Stimulated activated CD8-positive, alpha-beta memory T cell treated with anti-CD3 and anti-CD28 coated beads, Interleukin-12 subunit alpha, Interleukin-12 subunit beta, amount 100 ng/mL, for 24 hours (primary cell): ENCODE data around the gene APOA1.
A peak's percentile ranks its signal among the peaks of the same experiment; 100 is the strongest.
"Not testable (repeated sequence)": the region's sequence is repeated elsewhere in the genome, so short reads cannot be mapped to it uniquely, and the experiment has no call there.

Source experiments
- DNase-seq: peaks from one replicate; pipeline ENCODE4 v3.0.0-alpha.2; 2020; ENCODE audit errors: extremely low read depth

The APOA1 gene

DNA sequence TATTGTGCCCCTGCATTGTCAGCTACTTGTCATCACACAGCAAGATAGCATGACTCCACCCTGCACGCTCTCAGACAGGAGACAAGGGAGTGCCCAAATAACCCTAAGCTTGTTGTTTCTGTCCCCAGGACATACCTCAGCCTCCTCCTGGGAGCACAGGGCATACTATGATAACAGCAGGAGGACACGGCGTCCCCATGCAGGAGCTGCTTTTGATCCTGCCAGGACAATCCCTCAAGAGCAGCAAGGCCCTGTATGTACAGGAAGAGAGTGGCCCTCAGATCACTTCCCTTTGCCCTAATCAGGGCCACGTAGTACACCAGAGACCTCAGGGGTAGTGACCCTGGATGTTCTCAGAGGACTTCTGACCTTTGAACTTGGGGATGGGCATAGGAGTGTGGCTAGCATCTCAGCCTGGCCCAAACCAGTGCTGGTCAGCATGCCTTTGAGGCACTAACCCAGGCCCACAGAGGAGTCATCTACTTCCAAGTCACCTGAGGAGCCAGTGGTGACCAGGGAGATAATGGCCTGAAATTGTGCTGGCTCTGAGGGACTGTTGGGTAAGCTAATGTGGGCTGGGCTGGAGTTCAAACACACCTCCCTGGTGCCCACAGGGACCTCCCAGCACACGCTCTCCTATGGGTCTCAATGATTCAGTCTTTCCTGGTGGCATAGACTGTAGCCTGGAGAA, 23.5 kb downstream of the APOA1 start:
- no peak for DNase-seq

DNA sequence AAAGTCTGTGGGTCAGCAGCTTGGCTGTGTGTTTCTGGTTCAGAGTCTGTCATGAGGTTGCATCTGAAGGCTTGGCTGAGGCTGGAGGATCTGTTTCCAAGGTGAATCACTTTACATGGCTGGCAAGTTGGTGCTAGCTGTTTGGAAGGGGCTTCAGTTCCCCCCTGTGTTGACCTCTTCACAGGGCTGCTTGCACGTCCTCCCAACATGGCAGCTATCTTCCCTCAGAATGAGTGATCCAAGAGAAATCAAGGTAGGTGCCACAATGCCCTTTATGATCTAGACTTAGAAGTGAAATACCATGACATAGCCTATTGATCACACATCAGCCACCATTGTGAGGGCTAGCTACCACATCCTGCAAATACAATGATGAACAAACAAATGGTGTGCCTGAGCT, 24.3 kb downstream of the APOA1 start:
- no peak for DNase-seq

DNA sequence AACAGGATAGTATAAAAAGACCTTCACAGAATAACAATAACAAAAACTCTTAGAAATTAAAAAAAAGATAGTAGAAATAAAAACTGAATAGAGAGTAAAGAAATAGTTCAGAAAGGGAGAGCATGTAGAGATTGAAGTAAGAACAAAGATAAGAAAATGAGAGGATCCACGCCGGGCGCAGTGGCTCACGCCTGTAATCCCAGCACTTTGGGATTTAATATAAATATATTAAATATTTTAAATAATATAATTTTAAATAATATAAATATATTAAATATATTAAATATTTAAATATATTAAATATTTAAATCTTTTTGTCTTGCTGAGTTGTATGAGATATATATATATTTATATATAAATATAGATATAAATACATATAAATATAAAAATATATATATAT, 25.3 kb downstream of the APOA1 start:
- DNase-seq: no peak

DNA sequence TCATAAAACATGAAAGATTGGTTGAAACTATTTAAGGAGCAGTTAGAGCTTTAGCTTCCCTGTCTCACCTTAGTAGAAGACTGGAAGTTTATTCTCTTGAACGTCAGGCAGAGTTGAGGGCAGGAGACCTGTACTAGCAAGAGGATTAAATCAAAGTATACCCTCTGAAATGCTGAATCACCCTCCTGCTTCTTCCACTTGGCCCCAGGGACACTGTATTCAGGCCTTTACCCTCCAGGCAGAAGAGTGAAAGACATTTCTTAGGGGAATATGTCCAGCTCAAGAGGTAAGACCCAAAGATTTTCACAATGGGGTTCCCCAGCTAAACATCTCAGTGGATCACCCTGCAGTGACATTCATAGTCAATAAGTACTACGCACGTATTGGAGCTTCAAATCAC, 26.2 kb downstream of the APOA1 start:
- no peak for DNase-seq

DNA sequence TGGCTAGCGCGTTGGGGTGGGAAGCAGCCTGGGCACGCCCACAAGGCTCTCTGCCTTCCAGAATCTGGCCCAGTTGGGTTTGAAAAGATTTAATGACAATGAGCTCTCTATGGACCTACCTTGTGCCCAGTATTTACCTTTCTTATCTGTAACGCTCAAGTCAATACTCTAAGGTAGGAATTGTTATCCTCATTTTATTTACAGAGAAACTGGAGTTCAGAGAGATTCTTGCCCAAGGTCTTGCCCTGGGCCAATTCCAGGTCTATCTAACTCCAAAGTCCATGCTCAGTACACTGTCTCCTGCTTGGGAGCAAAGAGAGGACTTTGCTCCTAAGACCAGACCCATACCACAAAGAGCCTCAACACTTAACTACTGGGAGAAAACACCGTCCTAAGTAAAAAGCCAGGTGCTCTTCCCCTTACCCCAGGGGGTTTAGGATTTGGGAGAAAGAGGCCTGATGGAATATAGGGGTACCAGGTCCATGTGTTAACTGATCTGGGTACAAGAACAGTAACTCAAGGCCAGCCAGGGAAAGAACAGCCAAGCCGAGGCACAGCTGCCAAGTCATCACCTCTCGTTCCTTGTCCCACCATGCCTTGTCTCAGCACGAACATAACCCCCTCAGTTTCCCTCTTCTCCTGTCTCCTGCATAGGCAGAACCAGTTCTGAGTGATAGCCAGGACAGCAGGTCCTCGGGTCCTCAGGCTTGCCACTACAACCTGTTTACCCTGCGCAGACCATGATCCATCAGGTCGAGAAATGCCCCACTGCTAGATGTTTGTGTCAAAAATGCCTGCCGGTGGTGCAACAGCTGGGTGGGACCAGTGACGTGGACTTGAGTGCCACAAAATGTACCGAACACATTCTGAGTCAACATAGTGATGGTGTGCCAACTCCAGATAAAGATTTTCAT, 28.9 kb downstream of the APOA1 start:
- DNase-seq: no peak

DNA sequence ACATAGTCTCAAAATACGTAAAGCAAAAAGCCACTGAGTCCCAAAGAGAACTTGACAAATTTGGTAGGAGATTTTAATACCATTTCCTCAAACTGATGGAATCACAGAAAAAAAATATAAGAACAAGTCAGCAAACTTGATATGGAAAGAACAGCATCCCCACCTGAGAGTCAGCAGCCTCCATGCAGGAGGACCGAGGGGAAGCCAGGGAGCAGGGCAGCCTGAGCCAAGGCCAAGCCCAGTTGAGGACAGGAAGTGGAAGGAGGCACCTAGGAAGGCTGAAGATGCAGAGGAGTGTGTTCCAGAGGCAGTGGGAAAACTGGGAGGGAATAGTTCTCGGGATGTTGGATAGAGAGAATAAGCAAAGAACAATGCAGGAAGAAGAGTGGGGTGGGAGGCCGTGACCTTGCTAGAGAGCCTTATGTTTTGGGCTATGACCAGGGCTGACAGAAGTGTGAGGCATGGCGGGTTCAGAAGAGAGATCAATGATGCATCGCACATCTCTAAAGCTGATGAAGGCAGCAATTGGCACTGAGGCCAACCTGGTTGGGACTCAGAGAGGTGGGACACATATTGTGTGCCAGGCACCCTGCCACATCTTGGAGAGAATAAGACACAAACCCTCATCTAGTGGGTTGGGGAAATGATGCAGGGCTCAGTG, 29.7 kb downstream of the APOA1 start:
- no peak for DNase-seq

DNA sequence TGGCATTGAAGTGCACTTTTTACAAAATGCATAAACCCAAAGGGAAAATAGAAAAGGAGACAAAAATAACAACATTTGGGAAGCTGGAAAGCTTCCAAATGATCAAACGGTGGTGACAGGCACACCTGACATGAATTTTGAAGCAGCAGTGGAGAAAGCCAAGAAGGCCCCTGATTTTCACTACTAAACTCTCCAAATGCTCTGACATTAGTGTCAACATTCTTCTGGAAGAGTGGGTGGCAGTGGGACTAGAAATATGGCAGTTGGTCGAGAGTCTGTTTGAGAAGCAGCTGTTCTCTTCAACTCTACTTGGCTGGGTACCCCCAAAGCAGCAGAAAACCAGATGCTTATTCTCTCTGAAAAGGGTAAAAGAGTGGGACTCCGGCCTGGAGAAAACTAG, 33.4 kb downstream of the APOA1 start:
- no peak for DNase-seq

DNA sequence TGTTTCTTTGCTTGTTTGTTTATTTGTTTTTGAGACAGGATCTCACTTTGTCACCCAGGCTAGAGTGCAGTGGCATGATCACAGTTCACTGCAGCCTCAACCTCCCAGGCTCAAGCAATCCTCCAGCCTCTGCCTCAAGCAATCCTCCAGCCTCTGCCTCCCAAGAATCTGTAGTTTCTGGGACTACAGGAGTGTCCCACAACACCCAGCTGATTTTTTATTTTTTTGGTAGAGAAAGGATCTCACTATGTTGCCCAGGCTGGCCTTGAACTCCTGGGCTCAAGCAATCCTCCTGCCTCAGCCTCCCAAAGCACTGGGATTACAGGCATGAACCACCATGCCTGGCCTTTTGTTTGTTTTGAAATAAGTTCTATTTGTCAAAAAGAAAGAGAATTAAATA, 35.8 kb downstream of the APOA1 start:
- DNase-seq: not testable (repeated sequence)

DNA sequence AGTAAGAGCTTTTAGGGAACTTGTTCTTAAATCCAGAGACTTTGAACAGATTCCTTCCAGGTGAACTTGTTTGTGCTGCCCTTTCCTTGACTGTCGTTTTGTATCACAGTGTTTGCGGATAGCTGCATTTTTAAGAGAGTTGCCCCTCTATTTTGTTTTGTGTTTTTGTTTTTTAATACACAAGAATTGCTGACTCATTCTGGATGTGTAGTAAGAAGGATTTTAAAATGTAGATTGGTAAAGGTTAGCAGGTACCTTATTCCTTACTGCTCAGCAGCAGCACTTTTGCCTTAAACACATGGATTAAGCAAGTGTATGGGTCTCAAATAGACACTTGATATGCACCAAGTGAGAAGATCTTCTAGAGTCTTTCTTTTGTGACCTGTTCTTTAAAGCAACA, 36.8 kb downstream of the APOA1 start:
- no peak for DNase-seq

DNA sequence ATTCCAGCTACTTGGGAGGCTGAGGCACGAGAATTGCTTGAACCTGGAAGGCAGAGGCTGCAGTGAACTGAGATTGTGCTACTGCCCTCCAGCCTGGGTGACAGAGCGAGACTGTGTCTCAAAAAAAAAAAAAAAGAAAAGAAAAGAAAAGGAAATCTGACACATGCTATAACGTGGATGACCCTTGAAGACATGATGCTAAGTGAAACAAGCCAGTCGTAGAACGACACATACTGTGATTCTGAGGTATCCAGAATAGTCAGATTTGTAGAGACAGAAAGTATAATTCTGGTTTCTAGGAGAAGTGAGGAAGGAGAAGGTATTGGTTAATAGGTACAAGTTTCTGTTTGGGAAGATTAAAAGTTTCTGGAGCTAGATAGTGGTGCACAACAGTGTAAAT, 39.1 kb downstream of the APOA1 start:
- no peak for DNase-seq

DNA sequence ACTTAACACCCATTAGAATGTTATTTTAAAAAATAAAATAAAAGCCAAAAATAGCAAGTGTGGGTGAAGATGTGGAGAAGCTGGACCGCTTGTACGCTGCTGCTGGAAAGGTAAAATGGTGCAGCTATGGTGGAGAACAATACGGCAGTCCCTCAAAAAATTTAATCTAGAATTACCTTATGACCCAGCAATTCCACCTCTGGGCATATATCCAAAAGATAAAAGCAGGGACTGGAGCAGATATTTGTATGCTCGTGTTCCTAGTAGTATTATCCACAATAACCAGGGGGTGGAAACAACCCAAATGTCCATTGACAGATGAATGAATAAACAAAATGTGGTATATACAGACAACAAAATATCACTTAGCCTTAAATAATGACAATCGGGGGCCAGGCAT, 39.6 kb downstream of the APOA1 start:
- DNase-seq: no peak

DNA sequence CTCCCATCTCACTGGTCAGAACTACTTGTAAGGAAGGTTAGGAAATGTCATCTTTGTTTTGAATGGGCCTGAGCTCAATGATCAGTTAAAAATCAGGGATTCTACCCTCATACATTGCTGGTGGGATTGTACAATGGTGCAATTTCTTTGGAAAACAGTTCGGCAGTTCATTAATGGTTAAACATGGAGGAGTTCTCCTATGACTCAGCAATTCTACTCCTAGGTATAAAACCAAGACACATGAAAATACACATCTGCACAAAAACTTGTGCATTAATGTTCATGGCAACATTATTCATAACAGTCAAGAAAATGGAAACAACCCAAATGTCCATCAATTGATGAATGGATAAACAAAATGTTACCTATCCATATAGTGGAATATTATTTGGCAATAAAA, 40.9 kb downstream of the APOA1 start:
- DNase-seq: no peak

DNA sequence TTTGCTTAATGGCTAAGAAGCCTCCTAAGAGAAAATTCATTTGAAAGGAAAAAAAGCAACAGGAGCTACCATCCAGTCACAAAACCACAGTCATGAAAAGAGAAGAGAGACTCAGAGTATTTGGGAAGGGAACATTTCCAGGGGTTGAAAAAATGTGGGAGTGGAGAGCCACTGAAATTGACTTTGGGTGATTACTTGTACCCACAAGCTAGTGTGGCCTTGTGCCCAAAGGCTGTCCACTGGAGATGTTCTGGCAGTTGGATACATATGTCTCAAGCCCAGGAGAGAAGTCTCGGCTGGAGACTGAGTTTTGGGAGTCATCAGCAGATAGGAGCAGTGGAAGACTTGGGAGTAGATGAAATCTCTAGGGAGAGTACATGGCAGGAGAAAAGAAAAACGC, 42.6 kb downstream of the APOA1 start:
- DNase-seq: no peak

DNA sequence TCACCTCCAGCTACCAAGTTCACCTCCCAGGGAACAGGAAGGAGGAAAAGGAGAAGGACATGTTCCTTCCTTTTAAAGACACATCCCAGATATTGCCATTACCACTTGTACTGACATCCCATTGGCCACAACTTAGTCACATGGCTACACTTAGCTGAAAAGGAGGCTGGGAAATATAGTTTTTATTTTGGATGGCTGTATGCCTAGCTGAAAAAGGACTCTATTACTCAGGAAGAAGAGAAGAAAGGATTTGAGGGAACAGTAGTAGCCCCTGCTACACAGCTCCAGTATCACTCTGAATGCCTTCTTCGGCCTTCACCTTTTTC, 43.7 kb downstream of the APOA1 start:
- DNase-seq: no peak

DNA sequence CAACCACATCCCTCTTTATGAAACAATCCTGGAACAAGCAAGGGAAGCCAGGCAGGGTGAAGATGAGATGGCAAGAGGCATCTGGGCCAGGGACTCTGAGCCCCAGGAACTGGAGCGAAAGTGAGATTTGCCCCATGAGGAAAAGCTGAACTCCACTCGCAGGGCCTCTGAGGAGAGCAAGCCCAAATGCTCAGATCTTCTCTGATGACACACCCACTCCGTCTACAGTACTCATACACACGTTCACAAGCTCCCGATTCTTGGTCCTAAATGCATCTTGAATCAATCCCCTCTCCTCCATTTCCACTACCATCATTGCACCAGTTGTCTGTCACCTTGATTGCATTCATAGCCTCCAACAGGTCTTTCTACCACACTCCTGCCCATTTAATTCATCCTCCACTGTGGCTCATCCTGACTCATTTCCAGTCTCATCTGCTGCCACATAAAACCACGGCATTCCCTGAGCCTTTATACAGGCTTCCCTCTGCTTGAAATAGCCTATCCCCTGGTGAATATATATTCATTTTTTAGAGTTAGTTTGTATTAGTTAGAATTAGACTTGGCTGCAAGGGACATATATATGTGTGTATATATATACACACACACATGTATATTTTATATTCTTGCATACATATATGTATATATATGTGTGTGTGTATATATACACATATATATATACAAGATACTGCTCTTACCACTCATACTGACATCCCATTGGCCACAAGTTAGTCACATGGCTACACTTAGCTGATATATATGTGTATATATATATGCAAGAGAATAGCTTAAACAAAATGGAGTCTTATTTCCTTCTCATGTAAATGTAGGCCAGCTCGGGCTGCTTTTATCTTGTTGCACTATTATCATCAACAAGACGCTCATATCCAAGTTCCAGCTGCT, 44.3 kb downstream of the APOA1 start:
- DNase-seq: no peak

DNA sequence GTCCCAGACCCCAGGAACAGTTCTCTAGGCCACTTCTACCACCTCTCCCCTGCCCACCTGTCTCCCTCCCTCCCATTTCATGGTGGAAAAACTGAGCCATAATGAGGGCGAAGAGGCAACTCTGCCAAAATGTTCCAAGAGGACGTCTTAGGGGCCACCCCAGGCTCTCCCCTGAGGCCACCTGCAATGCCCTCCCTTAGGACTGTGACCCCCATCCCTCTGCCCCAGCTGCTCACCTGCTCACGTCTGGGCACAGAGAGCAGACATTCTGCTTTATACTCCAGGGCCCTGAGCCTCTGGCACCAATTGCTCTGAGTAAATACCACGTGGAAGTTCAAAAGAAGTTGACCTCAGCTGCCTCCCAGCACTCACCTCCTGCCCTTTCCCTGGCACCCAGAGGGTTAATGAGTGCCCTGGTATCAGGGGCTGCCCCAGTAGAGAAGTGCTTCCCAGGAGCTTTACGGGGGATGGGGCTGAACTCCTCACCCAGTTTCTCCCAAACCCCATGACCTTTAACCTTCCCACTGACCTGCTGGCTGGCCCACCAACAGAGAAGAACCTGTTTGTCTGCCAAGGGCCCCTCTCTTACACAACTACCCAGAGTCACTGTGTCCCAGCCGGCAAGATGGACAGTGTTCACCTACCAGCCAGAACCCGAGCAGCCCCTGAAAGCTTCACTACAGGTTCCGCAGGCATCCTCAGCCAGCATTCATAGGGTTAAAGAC, 45.1 kb downstream of the APOA1 start:
- DNase-seq: no peak

DNA sequence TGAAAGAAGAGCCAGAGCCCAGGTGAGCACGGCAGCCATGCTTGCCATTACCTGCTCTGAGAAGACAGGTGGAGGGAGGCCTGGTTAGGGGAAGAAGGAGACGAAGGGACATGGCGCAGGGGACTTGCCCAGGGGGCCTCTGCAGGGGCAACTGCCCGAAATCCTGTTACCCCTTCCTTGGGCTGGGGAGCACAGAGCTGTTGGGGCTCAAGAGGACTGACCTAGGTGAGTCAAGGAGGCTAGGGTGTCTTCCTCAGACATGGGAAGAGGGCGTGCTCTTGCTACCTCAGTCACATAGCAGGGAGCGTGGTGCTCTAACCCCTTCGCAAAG, 45.6 kb downstream of the APOA1 start, which contains the start of gene APOA5:
Gene APOA5, minus strand, starts transcription at position 67 of the 331 bp plus-strand sequence. Its CDS starts 19 bp downstream, at position 48.
- DNase-seq: no peak

DNA sequence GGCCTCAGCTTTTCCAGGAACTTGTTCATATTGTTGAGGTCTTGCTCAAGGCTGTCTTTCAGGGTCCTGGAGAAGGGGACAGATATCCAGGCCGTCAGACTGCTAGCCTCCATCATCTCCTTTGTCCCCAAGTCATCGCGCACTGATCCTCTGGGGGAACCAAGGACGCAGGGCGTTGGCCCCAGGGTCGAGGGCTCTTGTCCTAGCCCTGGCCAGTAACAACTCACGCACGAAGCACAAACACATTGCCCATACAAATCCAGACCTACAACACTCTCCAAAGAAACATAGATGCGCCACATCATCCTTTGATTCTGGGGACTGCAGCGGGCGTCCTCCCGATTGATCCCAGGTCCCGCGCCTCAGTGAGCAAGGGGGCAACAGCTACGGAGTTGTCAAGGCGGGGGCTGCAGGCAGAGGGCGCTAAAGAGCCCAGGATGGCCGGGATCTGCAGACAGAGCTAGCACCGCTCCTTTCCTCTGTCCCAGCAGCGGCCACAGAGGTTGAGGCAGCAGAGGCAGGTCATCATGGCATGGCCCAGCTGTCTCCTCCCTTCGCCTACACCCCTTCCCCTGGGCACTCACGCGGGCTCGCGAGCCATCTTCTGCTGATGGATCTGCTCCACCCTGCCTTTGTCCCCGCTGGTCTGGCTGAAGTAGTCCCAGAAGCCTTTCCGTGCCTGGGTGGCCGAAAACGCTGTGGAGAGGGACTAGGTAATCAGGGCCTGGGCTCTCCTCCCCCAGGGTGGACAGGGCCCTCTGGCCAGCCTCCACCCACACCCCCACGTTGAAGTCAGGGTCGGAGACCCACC, 46.2 kb downstream of the APOA1 start:
- DNase-seq: peak; percentile 35

DNA sequence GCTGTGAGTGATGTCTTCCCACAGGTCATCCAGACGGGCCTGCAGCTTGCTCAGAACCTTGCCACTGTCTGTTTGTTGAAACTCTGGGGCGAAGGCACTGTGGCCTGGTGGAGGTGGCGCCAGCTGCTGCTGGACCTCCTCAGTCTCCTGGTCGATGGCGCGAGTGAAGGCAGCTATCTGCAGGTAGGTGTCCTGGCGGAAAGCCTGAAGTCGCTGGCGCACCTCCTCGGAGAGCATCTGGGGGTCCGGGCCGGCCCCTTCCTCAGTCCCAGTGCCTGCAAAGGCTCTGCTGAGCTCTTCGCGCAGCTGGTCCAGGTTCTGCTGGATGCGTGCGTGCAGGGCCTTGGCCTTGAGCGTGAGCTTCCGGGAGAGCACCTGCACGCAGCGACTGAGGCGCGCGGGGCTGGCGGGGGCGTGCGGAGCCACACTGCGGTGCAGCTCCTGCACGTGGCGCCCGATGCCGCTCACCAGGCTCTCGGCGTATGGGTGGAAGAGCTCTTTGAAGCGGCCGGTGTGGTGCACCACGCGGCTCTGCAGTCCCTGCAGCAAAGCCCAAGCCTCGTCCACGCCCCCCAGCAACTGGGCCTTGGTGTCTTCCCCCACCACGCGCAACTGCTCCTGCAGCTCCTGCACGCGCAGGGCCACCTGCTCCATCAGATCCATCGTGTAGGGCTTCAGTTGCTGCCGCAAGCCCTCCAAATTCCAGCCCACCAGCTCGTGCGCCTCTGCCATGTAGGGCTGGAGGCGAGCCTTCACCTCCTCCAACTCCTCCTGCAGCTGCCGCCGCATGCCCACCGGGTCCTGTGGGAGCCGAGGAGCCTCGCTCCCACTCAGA, 47.0 kb downstream of the APOA1 start:
- no peak for DNase-seq
